Measurements from ENCODE around the gene FLT4. TPM values are rescaled to one million over a fixed set of nuclear protein-coding genes. Genes with fewer than 3 reads are reported as not detected.

FLT4 gene
- polyA plus RNA-seq, 1 donor, result 7.3 TPM

GRCh38 chr5:180592176-180592575 lies 57.2 kb downstream of the FLT4 start:
- no peak for DNase-seq (ENCODE audit: low read depth)

GRCh38 chr5:180591311-180591887 lies 58.0 kb downstream of the FLT4 start, which contains the start of gene SCGB3A1:
Gene SCGB3A1, minus strand, starts transcription at chr5:180591499. Its CDS starts 37 bp downstream, at chr5:180591462.
- no peak for DNase-seq (ENCODE audit: low read depth)

- no peak for DNase-seq (ENCODE audit: low read depth)
Observed at GRCh38 chr5:180590543-180591310, 58.7 kb downstream of the FLT4 start.

- DNase-seq (ENCODE audit: low read depth), result no peak
Observed at GRCh38 chr5:180589771-180590542, 59.4 kb downstream of the FLT4 start.

GRCh38 chr5:180586870-180587269 lies 62.5 kb downstream of the FLT4 start:
- no peak for DNase-seq (ENCODE audit: low read depth)

- DNase-seq (ENCODE audit: low read depth), result no peak
Observed at GRCh38 chr5:180586204-180586603, 63.2 kb downstream of the FLT4 start.

- DNase-seq (ENCODE audit: low read depth), result no peak
Observed at GRCh38 chr5:180583738-180584137, 65.7 kb downstream of the FLT4 start.

GRCh38 chr5:180580681-180581080 lies 68.7 kb downstream of the FLT4 start:
- no peak for DNase-seq (ENCODE audit: low read depth)

GRCh38 chr5:180575571-180575970 lies 73.8 kb downstream of the FLT4 start:
- DNase-seq (ENCODE audit: low read depth), result no peak

- DNase-seq (ENCODE audit: low read depth), result no peak
Observed at GRCh38 chr5:180568914-180569313, 80.5 kb downstream of the FLT4 start.

GRCh38 chr5:180563994-180564393 lies 85.4 kb downstream of the FLT4 start:
- no peak for DNase-seq (ENCODE audit: low read depth)

GRCh38 chr5:180558232-180558631 lies 91.2 kb downstream of the FLT4 start:
- no peak for DNase-seq (ENCODE audit: low read depth)

- no peak for DNase-seq (ENCODE audit: low read depth)
Observed at GRCh38 chr5:180557217-180557809, 92.1 kb downstream of the FLT4 start.

GRCh38 chr5:180555168-180555921 lies 94.1 kb downstream of the FLT4 start:
- DNase-seq (ENCODE audit: low read depth), result no peak

- DNase-seq (ENCODE audit: low read depth), result no peak
Observed at GRCh38 chr5:180553530-180553929, 95.9 kb downstream of the FLT4 start.

Other genes starting within 250 kb of the FLT4 start
- gene CNOT6, start 155.2 kb downstream of the FLT4 start, polyA plus RNA-seq (ENCODE audit: insufficient read length), result 23.0 TPM
- gene SCGB3A1, start 58.1 kb downstream of the FLT4 start, polyA plus RNA-seq (ENCODE audit: insufficient read length), result 1.4 TPM
- not detected for gene OR2Y1, start 90.5 kb upstream of the FLT4 start, polyA plus RNA-seq (ENCODE audit: insufficient read length)
- 70.7 TPM for gene MGAT1, start 153.2 kb upstream of the FLT4 start, polyA plus RNA-seq (ENCODE audit: insufficient read length)
- gene ZFP62, start 211.7 kb upstream of the FLT4 start, polyA plus RNA-seq (ENCODE audit: insufficient read length), result 26.8 TPM
- not detected for gene BTNL8, start 249.6 kb upstream of the FLT4 start, polyA plus RNA-seq (ENCODE audit: insufficient read length)

Measured in forelimb muscle (tissue), 1 donor.